ENCODE results near the gene FXYD6.

DNA sequence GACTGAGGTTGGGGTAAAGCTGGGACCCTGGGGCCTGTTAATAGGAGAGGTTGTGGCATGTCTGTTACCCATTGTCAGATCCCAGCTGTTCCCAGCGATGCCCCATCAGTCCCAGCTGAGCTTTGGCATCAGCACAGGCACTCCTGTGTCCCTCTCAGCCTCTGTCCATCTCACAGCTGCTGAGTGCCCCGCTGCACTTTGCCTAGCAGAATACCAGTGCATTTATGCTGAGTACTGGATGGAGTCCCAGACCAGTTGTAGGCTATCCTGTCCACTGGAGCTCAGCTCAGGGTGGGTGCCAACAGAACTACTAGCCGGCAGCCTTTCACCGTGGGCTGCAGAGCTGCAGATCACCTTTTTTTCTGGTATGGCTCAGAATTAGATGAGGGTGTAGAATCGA, 9.9 kb downstream of the FXYD6 start:
- TF ChIP-seq, protein P1, sequence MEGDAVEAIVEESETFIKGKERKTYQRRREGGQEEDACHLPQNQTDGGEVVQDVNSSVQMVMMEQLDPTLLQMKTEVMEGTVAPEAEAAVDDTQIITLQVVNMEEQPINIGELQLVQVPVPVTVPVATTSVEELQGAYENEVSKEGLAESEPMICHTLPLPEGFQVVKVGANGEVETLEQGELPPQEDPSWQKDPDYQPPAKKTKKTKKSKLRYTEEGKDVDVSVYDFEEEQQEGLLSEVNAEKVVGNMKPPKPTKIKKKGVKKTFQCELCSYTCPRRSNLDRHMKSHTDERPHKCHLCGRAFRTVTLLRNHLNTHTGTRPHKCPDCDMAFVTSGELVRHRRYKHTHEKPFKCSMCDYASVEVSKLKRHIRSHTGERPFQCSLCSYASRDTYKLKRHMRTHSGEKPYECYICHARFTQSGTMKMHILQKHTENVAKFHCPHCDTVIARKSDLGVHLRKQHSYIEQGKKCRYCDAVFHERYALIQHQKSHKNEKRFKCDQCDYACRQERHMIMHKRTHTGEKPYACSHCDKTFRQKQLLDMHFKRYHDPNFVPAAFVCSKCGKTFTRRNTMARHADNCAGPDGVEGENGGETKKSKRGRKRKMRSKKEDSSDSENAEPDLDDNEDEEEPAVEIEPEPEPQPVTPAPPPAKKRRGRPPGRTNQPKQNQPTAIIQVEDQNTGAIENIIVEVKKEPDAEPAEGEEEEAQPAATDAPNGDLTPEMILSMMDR (IDR thresholded peaks at IDR 0.05; ENCODE audit: low read depth, low read length) = no peak
- no peak for TF ChIP-seq EZH2phosphoT487 (IDR thresholded peaks at IDR 0.05; ENCODE audit: low read depth)

All from OCI-LY3 (cell line).